SK-N-SH (cell line): ENCODE measurements around the gene AP1S3.

Source experiments
- CHD2 ChIP-seq: fragments of 150-350 bp; IDR thresholded peaks from 2 replicates; pipeline ENCODE4 v1.6.1; 2018; ENCODE audit warnings: low read length; ENCODE audit not compliant: partially characterized antibody
- CTCF ChIP-seq: fragments of 200-600 bp; sonication (generic); IDR thresholded peaks from 2 replicates; pipeline ENCODE4 v1.6.1; 2017; ENCODE audit warnings: antibody characterized with exemption, mild to moderate bottlenecking, moderate library complexity
- EP300 ChIP-seq, 2 experiments: IDR thresholded peaks; 2 replicates each; pipeline versions ENCODE4 v1.4.0 to v1.6.1; 2012; ENCODE audit warnings: borderline replicate concordance in 1 of 2, low read depth in 1 of 2, low read length in 1 of 2
- EZH2phosphoT487 ChIP-seq: fragments of 200-600 bp; sonication (generic); IDR thresholded peaks from 2 replicates; pipeline ENCODE4 v1.6.1; 2017; ENCODE audit warnings: low read depth, mixed run types, mild to moderate bottlenecking, antibody characterized with exemption, moderate library complexity, borderline replicate concordance
- FOXJ3 ChIP-seq: sonication (generic); formaldehyde crosslinking; IDR thresholded peaks from 2 replicates; pipeline ENCODE4 v1.5.1; 2020; ENCODE audit warnings: mild to moderate bottlenecking, missing genetic modification reagents
- JUND ChIP-seq: IDR thresholded peaks from 2 replicates; pipeline ENCODE4 v1.4.0; 2012
- MAX ChIP-seq: IDR thresholded peaks from 2 replicates; pipeline ENCODE4 v1.4.0; 2012; ENCODE audit warnings: low read depth
- PBX3 ChIP-seq: IDR thresholded peaks from 2 replicates; pipeline ENCODE4; 2012
- POLR2AphosphoS5 ChIP-seq: IDR thresholded peaks from 2 replicates; pipeline ENCODE4 v1.6.1; 2012; ENCODE audit warnings: low read depth, low read length
- TCF12 ChIP-seq: IDR thresholded peaks from 2 replicates; pipeline ENCODE4 v1.4.0; 2012
- TF ChIP-seq, protein P1 (sequence below): IDR thresholded peaks from 2 replicates; pipeline ENCODE4 v1.6.1; 2012; ENCODE audit warnings: mild to moderate bottlenecking, low read depth, low read length, moderate library complexity

DNA sequence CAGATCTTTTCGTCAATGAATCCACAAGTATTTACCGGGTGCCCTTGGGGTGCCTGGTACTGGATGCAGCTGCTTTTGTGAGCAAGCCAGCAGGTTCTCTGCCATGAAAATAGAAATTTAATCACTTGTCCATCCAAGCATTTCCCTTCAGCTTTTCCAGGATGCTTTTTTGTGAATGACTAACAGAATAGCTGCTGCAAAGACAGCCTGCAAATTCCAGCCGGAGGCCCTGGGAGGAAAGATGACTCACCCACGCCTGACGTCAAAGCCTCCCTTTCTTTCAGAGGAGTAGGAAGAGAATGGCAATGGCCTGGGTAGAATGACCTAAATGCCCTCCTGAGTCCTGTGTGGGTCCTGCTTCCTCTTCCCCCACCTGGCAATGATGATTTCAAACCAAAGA, 111.9 kb downstream of the AP1S3 start:
- TF ChIP-seq CTCF (no peak), POLR2AphosphoS5 (peak; percentile 69; the same call in 1 of the 2 replicates), JUND (peak; percentile 98), MAX (no peak), CHD2 (peak; percentile 36), TCF12 (peak; percentile 92), EZH2phosphoT487 (no peak), EP300 (IDR thresholded peaks at IDR 0.05; ENCODE audit: borderline replicate concordance in 1 of 2, low read depth in 1 of 2, low read length in 1 of 2) (peak; percentile 34 to 96; a peak in 2 of 4 replicates), FOXJ3 (CRISPR knock-in tag) (no peak), PBX3 (peak; percentile 77)
- TF ChIP-seq, protein P1, sequence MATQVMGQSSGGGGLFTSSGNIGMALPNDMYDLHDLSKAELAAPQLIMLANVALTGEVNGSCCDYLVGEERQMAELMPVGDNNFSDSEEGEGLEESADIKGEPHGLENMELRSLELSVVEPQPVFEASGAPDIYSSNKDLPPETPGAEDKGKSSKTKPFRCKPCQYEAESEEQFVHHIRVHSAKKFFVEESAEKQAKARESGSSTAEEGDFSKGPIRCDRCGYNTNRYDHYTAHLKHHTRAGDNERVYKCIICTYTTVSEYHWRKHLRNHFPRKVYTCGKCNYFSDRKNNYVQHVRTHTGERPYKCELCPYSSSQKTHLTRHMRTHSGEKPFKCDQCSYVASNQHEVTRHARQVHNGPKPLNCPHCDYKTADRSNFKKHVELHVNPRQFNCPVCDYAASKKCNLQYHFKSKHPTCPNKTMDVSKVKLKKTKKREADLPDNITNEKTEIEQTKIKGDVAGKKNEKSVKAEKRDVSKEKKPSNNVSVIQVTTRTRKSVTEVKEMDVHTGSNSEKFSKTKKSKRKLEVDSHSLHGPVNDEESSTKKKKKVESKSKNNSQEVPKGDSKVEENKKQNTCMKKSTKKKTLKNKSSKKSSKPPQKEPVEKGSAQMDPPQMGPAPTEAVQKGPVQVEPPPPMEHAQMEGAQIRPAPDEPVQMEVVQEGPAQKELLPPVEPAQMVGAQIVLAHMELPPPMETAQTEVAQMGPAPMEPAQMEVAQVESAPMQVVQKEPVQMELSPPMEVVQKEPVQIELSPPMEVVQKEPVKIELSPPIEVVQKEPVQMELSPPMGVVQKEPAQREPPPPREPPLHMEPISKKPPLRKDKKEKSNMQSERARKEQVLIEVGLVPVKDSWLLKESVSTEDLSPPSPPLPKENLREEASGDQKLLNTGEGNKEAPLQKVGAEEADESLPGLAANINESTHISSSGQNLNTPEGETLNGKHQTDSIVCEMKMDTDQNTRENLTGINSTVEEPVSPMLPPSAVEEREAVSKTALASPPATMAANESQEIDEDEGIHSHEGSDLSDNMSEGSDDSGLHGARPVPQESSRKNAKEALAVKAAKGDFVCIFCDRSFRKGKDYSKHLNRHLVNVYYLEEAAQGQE = 0 out of 2 replicates have a peak, but pooled peaks have one; percentile 62
